ENCODE data around the gene HOATZ.

The HOATZ gene

DNA sequence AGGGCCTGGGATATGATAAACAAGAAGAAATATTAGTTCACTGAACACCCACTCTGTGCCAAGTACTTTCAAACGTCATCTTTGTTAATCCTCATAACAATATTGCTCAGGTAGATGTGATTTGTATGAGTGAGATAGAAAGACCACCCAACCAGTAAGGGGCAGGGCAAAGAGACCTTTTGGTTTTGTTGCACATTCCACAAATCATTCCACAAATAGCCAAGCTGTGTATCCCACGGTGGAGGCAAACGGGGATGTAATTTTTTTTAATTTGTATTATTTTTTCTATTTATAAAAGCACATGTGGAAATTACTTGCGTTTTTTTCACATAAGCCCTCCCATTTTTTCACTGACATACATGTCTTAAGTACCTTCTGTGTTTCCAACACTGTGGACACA, 54.9 kb downstream of the HOATZ start:
- no peak for DNase-seq (ENCODE audit: insufficient read length, low spot score)
- TF ChIP-seq PAX5 (IDR thresholded peaks at IDR 0.05; ENCODE audit: insufficient read depth, low read length, severe bottlenecking) (no peak), POLR2A (IDR thresholded peaks at IDR 0.05; ENCODE audit: low read depth, low read length) (no peak), POLR2AphosphoS5 (IDR thresholded peaks at IDR 0.05; ENCODE audit: low read depth, low read length) (no peak), POU2F2 (IDR thresholded peaks at IDR 0.05; ENCODE audit: low read depth, low read length) (no peak), SPI1 (IDR thresholded peaks at IDR 0.05; ENCODE audit: low read depth, low read length) (no peak), TAF1 (IDR thresholded peaks at IDR 0.05; ENCODE audit: low read depth, low read length) (no peak)
- no peak for FAIRE-seq

DNA sequence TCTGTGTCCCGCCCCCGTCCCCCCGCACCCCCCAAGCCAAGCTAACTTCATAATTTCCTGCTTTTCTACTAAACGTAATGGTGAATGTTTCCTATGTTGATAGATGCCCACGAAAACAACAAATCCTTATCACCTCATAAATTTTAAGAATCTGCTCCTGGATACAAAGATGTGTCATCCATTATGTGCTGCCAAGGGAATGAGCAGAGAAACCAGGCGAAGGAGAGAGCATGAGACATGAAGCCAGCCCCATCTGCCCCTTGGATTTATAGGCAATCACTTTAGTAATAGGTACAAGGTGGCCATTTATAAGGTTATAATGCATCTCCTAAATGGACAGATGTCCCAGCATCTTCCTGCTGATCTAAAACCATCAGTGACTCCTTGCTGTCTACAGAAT, 56.2 kb downstream of the HOATZ start:
- DNase-seq (ENCODE audit: insufficient read length, low spot score) (no peak), FAIRE-seq (no peak)
- TF ChIP-seq TAF1 (IDR thresholded peaks at IDR 0.05; ENCODE audit: low read depth, low read length) (no peak), POLR2AphosphoS5 (IDR thresholded peaks at IDR 0.05; ENCODE audit: low read depth, low read length) (no peak), POU2F2 (IDR thresholded peaks at IDR 0.05; ENCODE audit: low read depth, low read length) (no peak), PAX5 (IDR thresholded peaks at IDR 0.05; ENCODE audit: insufficient read depth, low read length, severe bottlenecking) (no peak), SPI1 (IDR thresholded peaks at IDR 0.05; ENCODE audit: low read depth, low read length) (no peak), POLR2A (IDR thresholded peaks at IDR 0.05; ENCODE audit: low read depth, low read length) (no peak)

DNA sequence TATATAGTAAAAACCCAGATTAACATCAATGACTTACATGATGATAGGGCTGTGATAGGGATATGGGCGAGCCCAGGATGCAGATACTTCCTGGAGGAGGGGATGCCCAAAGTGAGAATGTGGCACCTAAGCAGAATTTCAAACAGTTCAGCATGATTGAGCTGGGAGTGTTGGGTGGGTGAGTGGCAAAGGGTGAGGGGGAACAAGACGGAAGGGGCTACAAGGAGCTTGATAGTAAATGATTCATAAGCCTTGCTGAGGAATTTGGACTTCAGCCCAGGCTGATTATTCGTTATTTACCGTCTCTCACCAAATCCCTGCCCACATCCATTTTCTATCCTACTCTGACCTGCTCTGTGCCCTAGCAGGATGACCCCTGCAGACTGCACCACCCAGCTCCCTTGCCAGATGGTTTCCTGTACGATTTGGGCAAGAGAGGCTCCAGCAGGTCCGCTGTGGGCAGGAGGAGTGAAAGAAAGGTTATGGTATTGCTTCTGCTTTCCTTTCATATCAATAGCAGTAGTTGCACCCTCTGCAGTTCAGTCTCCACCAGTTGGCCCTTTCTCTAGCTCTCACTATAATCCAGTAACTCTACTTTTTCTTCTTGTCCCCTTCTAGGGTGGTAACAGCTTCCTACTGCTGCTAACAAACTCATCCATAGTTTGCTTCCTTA, 57.4 kb downstream of the HOATZ start:
- no peak for TF ChIP-seq PAX5 (IDR thresholded peaks at IDR 0.05; ENCODE audit: insufficient read depth, low read length, severe bottlenecking)
- no peak for TF ChIP-seq POLR2AphosphoS5 (IDR thresholded peaks at IDR 0.05; ENCODE audit: low read depth, low read length)
- TF ChIP-seq SPI1 (IDR thresholded peaks at IDR 0.05; ENCODE audit: low read depth, low read length) = no peak
- TF ChIP-seq TAF1 (IDR thresholded peaks at IDR 0.05; ENCODE audit: low read depth, low read length) = no peak
- TF ChIP-seq POLR2A (IDR thresholded peaks at IDR 0.05; ENCODE audit: low read depth, low read length) = no peak
- TF ChIP-seq POU2F2 (IDR thresholded peaks at IDR 0.05; ENCODE audit: low read depth, low read length) = no peak
- DNase-seq (ENCODE audit: insufficient read length, low spot score) (no peak), FAIRE-seq (no peak)

- TF ChIP-seq POLR2A (IDR thresholded peaks at IDR 0.05; ENCODE audit: low read depth, low read length) (no peak), SPI1 (IDR thresholded peaks at IDR 0.05; ENCODE audit: low read depth, low read length) (no peak)
- DNase-seq (ENCODE audit: insufficient read length, low spot score) (no peak), FAIRE-seq (no peak)
These were observed 58.0 kb downstream of the HOATZ start for GRCh38 chr11:111572581-111572980.

GRCh38 chr11:111573821-111574249, 59.3 kb downstream of the HOATZ start:
- no peak for FAIRE-seq
- no peak for DNase-seq (ENCODE audit: insufficient read length, low spot score)
- TF ChIP-seq POU2F2 (IDR thresholded peaks at IDR 0.05; ENCODE audit: low read depth, low read length) = no peak
- TF ChIP-seq POLR2A (IDR thresholded peaks at IDR 0.05; ENCODE audit: low read depth, low read length) = no peak
- no peak for TF ChIP-seq POLR2AphosphoS5 (IDR thresholded peaks at IDR 0.05; ENCODE audit: low read depth, low read length)
- no peak for TF ChIP-seq SPI1 (IDR thresholded peaks at IDR 0.05; ENCODE audit: low read depth, low read length)
- TF ChIP-seq TAF1 (IDR thresholded peaks at IDR 0.05; ENCODE audit: low read depth, low read length) = no peak
- TF ChIP-seq PAX5 (IDR thresholded peaks at IDR 0.05; ENCODE audit: insufficient read depth, low read length, severe bottlenecking) = no peak

DNA sequence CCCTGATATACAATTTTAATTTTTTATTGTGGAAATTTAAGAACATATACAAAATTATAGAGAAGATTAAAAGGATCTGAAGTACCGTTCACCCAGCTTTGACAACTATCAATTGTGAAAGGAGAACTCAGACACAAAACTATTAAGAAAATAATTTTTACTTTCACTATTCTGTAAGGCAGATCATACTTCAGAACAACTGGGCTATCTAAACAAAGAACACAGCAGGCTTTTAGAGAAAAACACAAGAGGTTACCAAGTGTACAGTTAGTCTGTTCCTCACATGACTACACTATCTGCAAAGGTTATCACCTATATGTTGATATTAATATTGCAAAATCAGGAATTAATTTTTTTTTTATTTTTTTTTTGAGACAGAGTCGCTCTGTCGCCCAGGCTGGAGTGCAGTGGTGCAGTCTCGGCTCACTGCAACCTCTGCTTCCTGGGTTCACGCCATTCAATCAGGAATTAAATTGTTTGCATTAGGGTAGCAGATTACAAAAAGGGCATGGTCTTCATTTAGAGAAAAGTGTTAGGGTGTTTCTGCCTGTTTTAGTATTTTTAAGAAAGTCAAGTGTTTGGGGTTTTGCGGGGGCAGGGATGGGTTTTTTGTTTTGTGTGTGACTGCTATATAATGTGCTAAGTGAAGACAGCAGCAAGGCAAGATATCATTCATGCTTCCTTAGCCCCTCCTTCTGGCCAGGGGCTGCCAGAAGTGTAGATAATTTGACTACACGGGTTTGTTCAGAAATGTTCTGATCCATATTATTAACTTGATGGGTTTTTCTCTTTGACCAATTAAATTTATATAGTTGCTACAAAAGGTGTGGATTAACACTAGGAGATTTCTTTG, 60.0 kb downstream of the HOATZ start:
- DNase-seq (ENCODE audit: insufficient read length, low spot score) (no peak), FAIRE-seq (no peak)
- no peak for TF ChIP-seq SPI1 (IDR thresholded peaks at IDR 0.05; ENCODE audit: low read depth, low read length)
- TF ChIP-seq TAF1 (IDR thresholded peaks at IDR 0.05; ENCODE audit: low read depth, low read length) = no peak
- TF ChIP-seq POLR2A (IDR thresholded peaks at IDR 0.05; ENCODE audit: low read depth, low read length) = no peak
- no peak for TF ChIP-seq PAX5 (IDR thresholded peaks at IDR 0.05; ENCODE audit: insufficient read depth, low read length, severe bottlenecking)

- FAIRE-seq (no peak), DNase-seq (ENCODE audit: insufficient read length, low spot score) (no peak)
- TF ChIP-seq POLR2AphosphoS5 (IDR thresholded peaks at IDR 0.05; ENCODE audit: low read depth, low read length) = no peak
- no peak for TF ChIP-seq POU2F2 (IDR thresholded peaks at IDR 0.05; ENCODE audit: low read depth, low read length)
- no peak for TF ChIP-seq POLR2A (IDR thresholded peaks at IDR 0.05; ENCODE audit: low read depth, low read length)
- TF ChIP-seq SPI1 (IDR thresholded peaks at IDR 0.05; ENCODE audit: low read depth, low read length) = no peak
- no peak for TF ChIP-seq PAX5 (IDR thresholded peaks at IDR 0.05; ENCODE audit: insufficient read depth, low read length, severe bottlenecking)
- no peak for TF ChIP-seq TAF1 (IDR thresholded peaks at IDR 0.05; ENCODE audit: low read depth, low read length)
These were observed 61.2 kb downstream of the HOATZ start for GRCh38 chr11:111575740-111576139.

DNA sequence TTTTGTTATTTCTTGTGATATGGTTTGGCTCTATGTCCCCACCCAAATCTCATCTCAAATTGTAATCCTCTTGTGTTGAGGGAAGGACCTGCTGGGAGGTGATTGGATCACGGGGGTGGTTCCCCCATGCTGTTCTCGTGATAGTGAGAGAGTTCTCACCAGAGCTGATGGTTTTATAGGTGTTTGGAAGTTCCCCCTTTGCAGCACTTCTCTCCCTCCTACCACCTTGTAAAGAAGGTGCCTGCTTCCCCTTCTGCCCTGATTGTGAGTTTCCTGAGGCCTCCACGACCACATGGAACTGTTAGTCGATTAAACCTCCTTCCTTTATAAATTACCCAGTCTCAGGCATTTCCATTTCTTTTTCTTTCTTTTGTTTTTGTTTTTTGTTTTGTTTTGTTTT, 63.2 kb downstream of the HOATZ start:
- FAIRE-seq = no peak
- TF ChIP-seq POU2F2 (IDR thresholded peaks at IDR 0.05; ENCODE audit: low read depth, low read length) = no peak
- TF ChIP-seq PAX5 (IDR thresholded peaks at IDR 0.05; ENCODE audit: insufficient read depth, low read length, severe bottlenecking) = no peak
- TF ChIP-seq POLR2A (IDR thresholded peaks at IDR 0.05; ENCODE audit: low read depth, low read length) = no peak
- TF ChIP-seq POLR2AphosphoS5 (IDR thresholded peaks at IDR 0.05; ENCODE audit: low read depth, low read length) = no peak
- TF ChIP-seq SPI1 (IDR thresholded peaks at IDR 0.05; ENCODE audit: low read depth, low read length) = no peak
- no peak for TF ChIP-seq TAF1 (IDR thresholded peaks at IDR 0.05; ENCODE audit: low read depth, low read length)
- DNase-seq (ENCODE audit: insufficient read length, low spot score) = no peak

DNA sequence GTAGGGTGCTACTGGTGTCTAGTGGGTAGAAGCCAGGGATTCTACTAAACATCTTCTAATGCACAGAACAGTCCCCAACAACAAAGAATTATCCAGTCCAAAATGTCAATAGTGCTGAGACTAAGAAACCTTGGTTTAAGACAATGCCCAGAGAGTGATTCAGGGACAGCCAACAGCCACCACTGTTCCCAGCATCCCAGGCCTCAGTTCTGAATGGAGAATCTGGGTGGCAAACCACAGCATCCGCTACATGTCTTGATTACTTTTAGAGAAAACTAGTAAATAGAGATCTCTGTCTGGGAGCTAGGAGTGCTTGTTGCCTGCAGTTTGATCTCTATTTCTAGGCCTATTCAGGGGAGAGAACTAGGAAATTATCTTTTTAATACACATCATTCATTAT, 66.8 kb downstream of the HOATZ start:
- TF ChIP-seq TAF1 (IDR thresholded peaks at IDR 0.05; ENCODE audit: low read depth, low read length) = no peak
- TF ChIP-seq POLR2AphosphoS5 (IDR thresholded peaks at IDR 0.05; ENCODE audit: low read depth, low read length) = no peak
- no peak for TF ChIP-seq PAX5 (IDR thresholded peaks at IDR 0.05; ENCODE audit: insufficient read depth, low read length, severe bottlenecking)
- no peak for TF ChIP-seq POU2F2 (IDR thresholded peaks at IDR 0.05; ENCODE audit: low read depth, low read length)
- no peak for TF ChIP-seq SPI1 (IDR thresholded peaks at IDR 0.05; ENCODE audit: low read depth, low read length)
- no peak for TF ChIP-seq POLR2A (IDR thresholded peaks at IDR 0.05; ENCODE audit: low read depth, low read length)
- FAIRE-seq (no peak), DNase-seq (ENCODE audit: insufficient read length, low spot score) (no peak)

All from GM12891 (cell line).